Measurements from ENCODE around the gene RPS6KA6. TPM values are rescaled to one million over a fixed set of nuclear protein-coding genes. Genes with fewer than 3 reads are reported as not detected.
"Not testable (repeated sequence)": the region's sequence is repeated elsewhere in the genome, so short reads cannot be mapped to it uniquely, and the experiment has no call there.

The RPS6KA6 gene
- total RNA-seq, 1 donor from 2014 or later = 0.27 TPM

- no peak for DNase-seq (ENCODE audit: low spot score)
- intact Hi-C loops (cut with micrococcal nuclease) = no loop called here
- no peaks in the 10 kb centered on the region for H3K9me3 Mint-ChIP-seq
- H3K4me3 Mint-ChIP-seq (ENCODE audit: low read depth) = no peak overlapping the region
- H3K4me1 Mint-ChIP-seq (ENCODE audit: low read depth) = no peaks in the 10 kb centered on the region
- no peaks in the 10 kb centered on the region for H3K27me3 Mint-ChIP-seq (ENCODE audit: low read depth)
- no peaks in the 10 kb centered on the region for H3K36me3 Mint-ChIP-seq (ENCODE audit: low read depth)
- H3K27ac Mint-ChIP-seq = no peak overlapping the region
These were observed 31.2 kb downstream of the RPS6KA6 start for GRCh38 chrX:84156821-84157220.

GRCh38 chrX:84155938-84156337 lies 32.1 kb downstream of the RPS6KA6 start:
- H3K4me1 Mint-ChIP-seq (ENCODE audit: low read depth) = no peaks in the 10 kb centered on the region
- no peak overlapping the region for H3K4me3 Mint-ChIP-seq (ENCODE audit: low read depth)
- no peak overlapping the region for H3K27ac Mint-ChIP-seq
- no peaks in the 10 kb centered on the region for H3K9me3 Mint-ChIP-seq
- H3K27me3 Mint-ChIP-seq (ENCODE audit: low read depth) = no peaks in the 10 kb centered on the region
- no peaks in the 10 kb centered on the region for H3K36me3 Mint-ChIP-seq (ENCODE audit: low read depth)
- intact Hi-C loops (cut with micrococcal nuclease) = no loop called here
- no peak for DNase-seq (ENCODE audit: low spot score)

GRCh38 chrX:84153538-84153937 lies 34.5 kb downstream of the RPS6KA6 start:
- H3K4me1 Mint-ChIP-seq (ENCODE audit: low read depth) = no peaks in the 10 kb centered on the region
- H3K9me3 Mint-ChIP-seq = no peaks in the 10 kb centered on the region
- H3K36me3 Mint-ChIP-seq (ENCODE audit: low read depth) = no peaks in the 10 kb centered on the region
- no peaks in the 10 kb centered on the region for H3K27me3 Mint-ChIP-seq (ENCODE audit: low read depth)
- H3K4me3 Mint-ChIP-seq (ENCODE audit: low read depth) = no peak overlapping the region
- no peak for DNase-seq (ENCODE audit: low spot score)
- intact Hi-C loops (cut with micrococcal nuclease) = no loop called here
- no peak overlapping the region for H3K27ac Mint-ChIP-seq

- intact Hi-C loops (cut with micrococcal nuclease) = no loop called here
- Mint-ChIP-seq H3K4me3 (ENCODE audit: low read depth) (no peak overlapping the region), H3K9me3 (no peaks in the 10 kb centered on the region)
These were observed 43.0 kb downstream of the RPS6KA6 start for GRCh38 chrX:84144991-84145390.

GRCh38 chrX:84144281-84144680 lies 43.7 kb downstream of the RPS6KA6 start:
- intact Hi-C loops (cut with micrococcal nuclease) = no loop called here

More at GRCh38 chrX:84144991-84145390, 43.0 kb downstream of the RPS6KA6 start:
- Mint-ChIP-seq H3K27ac (no peak overlapping the region), H3K4me1 (ENCODE audit: low read depth) (no peaks in the 10 kb centered on the region), H3K27me3 (ENCODE audit: low read depth) (no peaks in the 10 kb centered on the region), H3K36me3 (ENCODE audit: low read depth) (no peaks in the 10 kb centered on the region)
- DNase-seq (ENCODE audit: low spot score) = no peak

GRCh38 chrX:84133023-84133422 lies 55.0 kb downstream of the RPS6KA6 start:
- intact Hi-C loops (cut with micrococcal nuclease) = no loop called here
- no peaks in the 10 kb centered on the region for H3K36me3 Mint-ChIP-seq (ENCODE audit: low read depth)
- no peaks in the 10 kb centered on the region for H3K4me1 Mint-ChIP-seq (ENCODE audit: low read depth)
- no peak overlapping the region for H3K4me3 Mint-ChIP-seq (ENCODE audit: low read depth)
- H3K27ac Mint-ChIP-seq = no peak overlapping the region
- no peaks in the 10 kb centered on the region for H3K27me3 Mint-ChIP-seq (ENCODE audit: low read depth)
- no peaks in the 10 kb centered on the region for H3K9me3 Mint-ChIP-seq
- no peak for DNase-seq (ENCODE audit: low spot score)

More at GRCh38 chrX:84144281-84144680, 43.7 kb downstream of the RPS6KA6 start:
- no peak overlapping the region for H3K27ac Mint-ChIP-seq
- H3K4me3 Mint-ChIP-seq (ENCODE audit: low read depth) = no peak overlapping the region
- no peaks in the 10 kb centered on the region for H3K27me3 Mint-ChIP-seq (ENCODE audit: low read depth)
- H3K4me1 Mint-ChIP-seq (ENCODE audit: low read depth) = no peaks in the 10 kb centered on the region
- DNase-seq (ENCODE audit: low spot score) = no peak
- H3K9me3 Mint-ChIP-seq = no peaks in the 10 kb centered on the region
- H3K36me3 Mint-ChIP-seq (ENCODE audit: low read depth) = no peaks in the 10 kb centered on the region

GRCh38 chrX:84123585-84123984 lies 64.4 kb downstream of the RPS6KA6 start:
- Mint-ChIP-seq H3K9me3 (peaks cover 9% of the 10 kb centered on the region), H3K27ac (no peak overlapping the region), H3K27me3 (ENCODE audit: low read depth) (no peaks in the 10 kb centered on the region), H3K4me3 (ENCODE audit: low read depth) (no peak overlapping the region), H3K36me3 (ENCODE audit: low read depth) (no peaks in the 10 kb centered on the region), H3K4me1 (ENCODE audit: low read depth) (no peaks in the 10 kb centered on the region)
- no peak for DNase-seq (ENCODE audit: low spot score)
- intact Hi-C loops (cut with micrococcal nuclease) = no loop called here

- intact Hi-C loops (cut with micrococcal nuclease) = no loop called here
- H3K4me3 Mint-ChIP-seq (ENCODE audit: low read depth) = no peak overlapping the region
- no peaks in the 10 kb centered on the region for H3K4me1 Mint-ChIP-seq (ENCODE audit: low read depth)
- DNase-seq (ENCODE audit: low spot score) = no peak
- no peaks in the 10 kb centered on the region for H3K9me3 Mint-ChIP-seq
- H3K36me3 Mint-ChIP-seq (ENCODE audit: low read depth) = no peaks in the 10 kb centered on the region
- H3K27ac Mint-ChIP-seq = no peak overlapping the region
- no peaks in the 10 kb centered on the region for H3K27me3 Mint-ChIP-seq (ENCODE audit: low read depth)
These were observed 69.2 kb downstream of the RPS6KA6 start for GRCh38 chrX:84118769-84119168.

GRCh38 chrX:84118315-84118714 lies 69.7 kb downstream of the RPS6KA6 start:
- Mint-ChIP-seq H3K4me1 (ENCODE audit: low read depth) (no peaks in the 10 kb centered on the region), H3K9me3 (no peaks in the 10 kb centered on the region), H3K36me3 (ENCODE audit: low read depth) (no peaks in the 10 kb centered on the region), H3K4me3 (ENCODE audit: low read depth) (no peak overlapping the region), H3K27ac (no peak overlapping the region), H3K27me3 (ENCODE audit: low read depth) (no peaks in the 10 kb centered on the region)
- intact Hi-C loops (cut with micrococcal nuclease) = no loop called here
- DNase-seq (ENCODE audit: low spot score) = no peak

GRCh38 chrX:84108584-84108983 lies 79.4 kb downstream of the RPS6KA6 start:
- H3K4me1 Mint-ChIP-seq (ENCODE audit: low read depth) = no peaks in the 10 kb centered on the region
- H3K36me3 Mint-ChIP-seq (ENCODE audit: low read depth) = no peaks in the 10 kb centered on the region
- H3K27me3 Mint-ChIP-seq (ENCODE audit: low read depth) = no peaks in the 10 kb centered on the region
- H3K4me3 Mint-ChIP-seq (ENCODE audit: low read depth) = no peak overlapping the region
- H3K27ac Mint-ChIP-seq = no peak overlapping the region
- DNase-seq (ENCODE audit: low spot score) = no peak
- peaks cover 6% of the 10 kb centered on the region for H3K9me3 Mint-ChIP-seq
- intact Hi-C loops (cut with micrococcal nuclease) = no loop called here

- no peaks in the 10 kb centered on the region for H3K36me3 Mint-ChIP-seq (ENCODE audit: low read depth)
- H3K9me3 Mint-ChIP-seq = no peaks in the 10 kb centered on the region
- no peak overlapping the region for H3K27ac Mint-ChIP-seq
- H3K4me3 Mint-ChIP-seq (ENCODE audit: low read depth) = no peak overlapping the region
- DNase-seq (ENCODE audit: low spot score) = no peak
- intact Hi-C loops (cut with micrococcal nuclease) = no loop called here
- H3K27me3 Mint-ChIP-seq (ENCODE audit: low read depth) = no peaks in the 10 kb centered on the region
- H3K4me1 Mint-ChIP-seq (ENCODE audit: low read depth) = no peaks in the 10 kb centered on the region
These were observed 88.9 kb downstream of the RPS6KA6 start for GRCh38 chrX:84099120-84099519.

- H3K4me1 Mint-ChIP-seq (ENCODE audit: low read depth); H3K9me3 Mint-ChIP-seq; H3K27ac Mint-ChIP-seq; H3K4me3 Mint-ChIP-seq (ENCODE audit: low read depth); intact Hi-C loops (cut with micrococcal nuclease); H3K36me3 Mint-ChIP-seq (ENCODE audit: low read depth); DNase-seq (ENCODE audit: low spot score); H3K27me3 Mint-ChIP-seq (ENCODE audit: low read depth): not testable (repeated sequence)
These were observed 108.4 kb downstream of the RPS6KA6 start for GRCh38 chrX:84079479-84080197.

- H3K4me1 Mint-ChIP-seq (ENCODE audit: low read depth) = no peaks in the 10 kb centered on the region
- no peak for DNase-seq (ENCODE audit: low spot score)
- intact Hi-C loops (cut with micrococcal nuclease) = no loop called here
These were observed 109.0 kb downstream of the RPS6KA6 start for GRCh38 chrX:84078991-84079390.

GRCh38 chrX:84064814-84065213 lies 123.2 kb downstream of the RPS6KA6 start:
- H3K27me3 Mint-ChIP-seq (ENCODE audit: low read depth) = no peaks in the 10 kb centered on the region
- H3K4me1 Mint-ChIP-seq (ENCODE audit: low read depth) = no peaks in the 10 kb centered on the region
- no peaks in the 10 kb centered on the region for H3K36me3 Mint-ChIP-seq (ENCODE audit: low read depth)
- DNase-seq (ENCODE audit: low spot score) = no peak
- intact Hi-C loops (cut with micrococcal nuclease) = no loop called here
- H3K27ac Mint-ChIP-seq = no peak overlapping the region
- no peaks in the 10 kb centered on the region for H3K9me3 Mint-ChIP-seq
- H3K4me3 Mint-ChIP-seq (ENCODE audit: low read depth) = no peak overlapping the region

More at GRCh38 chrX:84078991-84079390, 109.0 kb downstream of the RPS6KA6 start:
- Mint-ChIP-seq H3K36me3 (ENCODE audit: low read depth) (no peaks in the 10 kb centered on the region), H3K27ac (no peak overlapping the region), H3K4me3 (ENCODE audit: low read depth) (no peak overlapping the region), H3K27me3 (ENCODE audit: low read depth) (no peaks in the 10 kb centered on the region), H3K9me3 (no peaks in the 10 kb centered on the region)
